Measurements from ENCODE around the gene RNF32.

RNF32 gene

GRCh38 chr7:156640257-156640948 is at the start of gene RNF32:
Gene RNF32 (plus strand): TSS chr7:156640774. CDS start chr7:156643878, 3,104 bp downstream.
- peak; percentile 98 for DNase-seq (ENCODE audit: low read depth)

GRCh38 chr7:156592155-156592884 is 48.3 kb upstream of the RNF32 start:
- no peak for DNase-seq (ENCODE audit: low read depth)

GRCh38 chr7:156594283-156595080 is 46.1 kb upstream of the RNF32 start:
- DNase-seq (ENCODE audit: low read depth) = no peak

GRCh38 chr7:156600496-156600895 is 40.1 kb upstream of the RNF32 start:
- no peak for DNase-seq (ENCODE audit: low read depth)

- no peak for DNase-seq (ENCODE audit: low read depth)
These were observed 38.3 kb upstream of the RNF32 start for GRCh38 chr7:156602283-156602682.

- no peak for DNase-seq (ENCODE audit: low read depth)
These were observed 37.6 kb upstream of the RNF32 start for GRCh38 chr7:156603011-156603410.

- DNase-seq (ENCODE audit: low read depth) = no peak
These were observed 36.9 kb upstream of the RNF32 start for GRCh38 chr7:156603629-156604028.

- no peak for DNase-seq (ENCODE audit: low read depth)
These were observed 36.3 kb upstream of the RNF32 start for GRCh38 chr7:156604311-156604710.

- no peak for DNase-seq (ENCODE audit: low read depth)
These were observed 35.5 kb upstream of the RNF32 start for GRCh38 chr7:156604836-156605695.

- DNase-seq (ENCODE audit: low read depth) = no peak
These were observed 34.4 kb upstream of the RNF32 start for GRCh38 chr7:156606135-156606534.

GRCh38 chr7:156606691-156607331 is 33.8 kb upstream of the RNF32 start:
- DNase-seq (ENCODE audit: low read depth) = no peak

- DNase-seq (ENCODE audit: low read depth) = no peak
These were observed 33.0 kb upstream of the RNF32 start for GRCh38 chr7:156607332-156608172.

- no peak for DNase-seq (ENCODE audit: low read depth)
These were observed 32.4 kb upstream of the RNF32 start for GRCh38 chr7:156608173-156608478.

- DNase-seq (ENCODE audit: low read depth) = no peak
These were observed 31.3 kb upstream of the RNF32 start for GRCh38 chr7:156609010-156609877.

- DNase-seq (ENCODE audit: low read depth) = no peak
These were observed 30.4 kb upstream of the RNF32 start for GRCh38 chr7:156610130-156610529.

- no peak for DNase-seq (ENCODE audit: low read depth)
These were observed 30.0 kb upstream of the RNF32 start for GRCh38 chr7:156610601-156611000.

- no peak for DNase-seq (ENCODE audit: low read depth)
These were observed 29.3 kb upstream of the RNF32 start for GRCh38 chr7:156611014-156612010.

GRCh38 chr7:156612930-156613329 is 27.6 kb upstream of the RNF32 start:
- DNase-seq (ENCODE audit: low read depth) = peak; percentile 64

All from stimulated activated CD4-positive, alpha-beta T cell treated with anti-CD3 and anti-CD28 coated beads, Interleukin-2, amount 100 ng/mL, for 4 hours (primary cell).